ENCODE results near the gene CCDC57. TPM values are rescaled to one million over a fixed set of nuclear protein-coding genes. Genes with fewer than 3 reads are reported as not detected.

CCDC57 gene
- polyA plus RNA-seq, 1 donor (not counting 4 experiments of a cell fraction or from before 2014, with no cell fraction given), result 19.2 TPM

DNA sequence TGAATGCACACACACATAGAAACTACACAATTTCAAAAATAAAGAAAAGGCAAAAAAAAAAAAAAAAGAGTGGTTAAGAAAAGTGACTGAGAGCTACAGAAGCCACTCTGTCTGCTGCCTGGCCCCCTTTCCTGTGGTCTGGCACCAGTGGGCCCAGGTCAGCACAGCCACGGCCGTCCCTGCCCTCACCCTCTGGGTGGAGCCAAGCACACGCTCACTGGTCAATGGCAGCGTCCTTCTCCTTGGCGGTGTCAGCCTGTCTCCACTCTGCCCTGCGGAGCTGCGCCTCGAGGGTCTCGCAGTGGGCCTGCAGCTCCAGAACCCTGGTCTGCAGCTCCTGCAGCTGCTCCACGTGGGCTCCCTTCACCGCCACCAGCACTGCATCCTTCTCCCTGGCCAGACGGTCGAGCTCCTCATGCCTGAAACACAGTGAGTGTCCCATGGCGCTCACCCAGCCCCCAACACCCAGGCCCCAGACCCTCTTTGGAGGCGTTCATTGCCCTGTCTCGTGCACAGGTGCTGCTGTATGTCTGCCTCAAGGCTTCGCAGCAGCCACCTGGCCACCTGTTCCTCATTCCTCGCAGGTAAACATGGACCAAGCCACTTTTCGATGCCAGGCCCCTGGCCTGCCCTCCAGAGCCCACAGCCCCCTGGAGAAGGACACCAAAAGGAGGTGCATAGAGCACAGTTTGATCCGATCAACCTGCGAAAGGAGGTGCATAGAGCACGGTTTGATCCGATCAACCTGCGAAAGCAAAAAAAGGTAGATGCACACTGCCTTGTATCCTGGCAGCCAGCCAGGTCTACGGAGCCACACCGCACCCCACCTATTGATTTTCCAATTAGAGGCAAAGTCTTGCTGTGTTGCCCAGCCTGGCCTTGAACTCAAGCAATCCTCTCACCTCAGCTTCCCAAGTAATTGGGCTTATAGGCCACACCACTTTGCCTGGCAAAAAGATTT is 24.4 kb downstream of the CCDC57 start:
- TF ChIP-seq, protein P1, sequence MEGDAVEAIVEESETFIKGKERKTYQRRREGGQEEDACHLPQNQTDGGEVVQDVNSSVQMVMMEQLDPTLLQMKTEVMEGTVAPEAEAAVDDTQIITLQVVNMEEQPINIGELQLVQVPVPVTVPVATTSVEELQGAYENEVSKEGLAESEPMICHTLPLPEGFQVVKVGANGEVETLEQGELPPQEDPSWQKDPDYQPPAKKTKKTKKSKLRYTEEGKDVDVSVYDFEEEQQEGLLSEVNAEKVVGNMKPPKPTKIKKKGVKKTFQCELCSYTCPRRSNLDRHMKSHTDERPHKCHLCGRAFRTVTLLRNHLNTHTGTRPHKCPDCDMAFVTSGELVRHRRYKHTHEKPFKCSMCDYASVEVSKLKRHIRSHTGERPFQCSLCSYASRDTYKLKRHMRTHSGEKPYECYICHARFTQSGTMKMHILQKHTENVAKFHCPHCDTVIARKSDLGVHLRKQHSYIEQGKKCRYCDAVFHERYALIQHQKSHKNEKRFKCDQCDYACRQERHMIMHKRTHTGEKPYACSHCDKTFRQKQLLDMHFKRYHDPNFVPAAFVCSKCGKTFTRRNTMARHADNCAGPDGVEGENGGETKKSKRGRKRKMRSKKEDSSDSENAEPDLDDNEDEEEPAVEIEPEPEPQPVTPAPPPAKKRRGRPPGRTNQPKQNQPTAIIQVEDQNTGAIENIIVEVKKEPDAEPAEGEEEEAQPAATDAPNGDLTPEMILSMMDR (optimal IDR thresholded peaks at IDR 0.05 in 1 of 3, IDR thresholded peaks at IDR 0.05 in 1 of 3, conservative IDR thresholded peaks at IDR 0.05 in 1 of 3; ENCODE audit: extremely low read depth in 1 of 3, insufficient read depth in 2 of 3, low read length in 3 of 3), result no peak
- TF ChIP-seq EZH2 (IDR thresholded peaks at IDR 0.05; ENCODE audit: low read length), result no peak
- H2AFZ ChIP-seq (ENCODE audit: control insufficient read depth, low read length), result no peak overlapping the region
- H3K9me3 ChIP-seq (ENCODE audit: control insufficient read depth, low read depth, low read length), result no peaks in the 10 kb centered on the region
- H3K4me2 ChIP-seq (ENCODE audit: control insufficient read depth, extremely low read depth, insufficient read depth, low read depth, low read length), result no peak overlapping the region
- H3K4me1 ChIP-seq (ENCODE audit: control insufficient read depth, extremely low read depth, insufficient read depth, low read length), result no peaks in the 10 kb centered on the region
- no peak overlapping the region for H3K9ac ChIP-seq (ENCODE audit: control insufficient read depth, extremely low read depth, insufficient read depth, low read length)
- no peaks in the 10 kb centered on the region for H3K79me2 ChIP-seq (ENCODE audit: control insufficient read depth, insufficient read depth, low read length)
- H3K36me3 ChIP-seq (ENCODE audit: control insufficient read depth in 2 of 2, extremely low read depth in 1 of 2, insufficient read depth in 2 of 2, low read length in 2 of 2), result peaks cover 4 to 28% of the 10 kb centered on the region in 2 experiments
- dilution Hi-C loops (cut with MboI; ENCODE audit: extremely low pct_ligation_motif_present, low sequenced_read_pairs), result no loop called here
- no peak overlapping the region for H3K27ac ChIP-seq (ENCODE audit: control insufficient read depth, insufficient read depth, low read length)
- no peaks in the 10 kb centered on the region for H3K27me3 ChIP-seq (ENCODE audit: control insufficient read depth, extremely low read depth, insufficient read depth, low read length)
- FAIRE-seq (no peak), DNase-seq (ENCODE audit: low read depth, low spot score) (no peak)
- H4K20me1 ChIP-seq (ENCODE audit: control insufficient read depth, extremely low read depth, insufficient read depth, low read length), result no peaks in the 10 kb centered on the region
- H3K9me1 ChIP-seq (ENCODE audit: control insufficient read depth, extremely low read depth, insufficient read depth, low read length), result peaks cover 3% of the 10 kb centered on the region
- no peak overlapping the region for H3K4me3 ChIP-seq (ENCODE audit: control insufficient read depth in 2 of 3, extremely low read depth in 1 of 3, insufficient read depth in 2 of 3, low read depth in 1 of 3, low read length in 3 of 3)

DNA sequence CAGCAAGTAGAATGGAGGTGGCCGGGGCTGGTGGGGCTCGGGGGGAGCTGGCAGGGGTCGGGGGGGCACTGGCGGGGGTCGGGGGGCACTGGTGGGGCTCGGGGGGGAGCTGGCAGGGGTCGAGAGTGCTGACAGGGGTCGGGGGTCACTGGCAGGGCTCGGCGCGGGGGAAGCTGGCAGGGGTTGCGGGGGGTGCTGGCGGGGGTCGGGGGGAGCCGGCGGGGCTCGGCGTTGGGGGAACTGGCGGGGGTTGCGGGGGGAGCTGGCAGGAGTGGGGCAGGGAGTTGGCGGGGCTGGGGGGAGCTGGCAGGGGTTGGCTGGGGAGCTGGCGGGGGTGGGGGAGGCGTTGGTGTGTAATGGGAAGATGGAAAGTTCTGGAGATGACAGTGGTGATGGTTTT is 25.1 kb downstream of the CCDC57 start:
- TF ChIP-seq, protein P1 (optimal IDR thresholded peaks at IDR 0.05 in 1 of 3, IDR thresholded peaks at IDR 0.05 in 1 of 3, conservative IDR thresholded peaks at IDR 0.05 in 1 of 3; ENCODE audit: extremely low read depth in 1 of 3, insufficient read depth in 2 of 3, low read length in 3 of 3), result no peak
- TF ChIP-seq EZH2 (IDR thresholded peaks at IDR 0.05; ENCODE audit: low read length), result no peak
- peaks cover 3 to 29% of the 10 kb centered on the region in 2 experiments for H3K36me3 ChIP-seq (ENCODE audit: control insufficient read depth in 2 of 2, extremely low read depth in 1 of 2, insufficient read depth in 2 of 2, low read length in 2 of 2)
- no peak overlapping the region for H3K9ac ChIP-seq (ENCODE audit: control insufficient read depth, extremely low read depth, insufficient read depth, low read length)
- H3K4me3 ChIP-seq (ENCODE audit: control insufficient read depth in 2 of 3, extremely low read depth in 1 of 3, insufficient read depth in 2 of 3, low read depth in 1 of 3, low read length in 3 of 3), result no peak overlapping the region
- H2AFZ ChIP-seq (ENCODE audit: control insufficient read depth, low read length), result no peak overlapping the region
- H3K27me3 ChIP-seq (ENCODE audit: control insufficient read depth, extremely low read depth, insufficient read depth, low read length), result no peaks in the 10 kb centered on the region
- H3K9me1 ChIP-seq (ENCODE audit: control insufficient read depth, extremely low read depth, insufficient read depth, low read length), result peaks cover 3% of the 10 kb centered on the region
- H3K4me2 ChIP-seq (ENCODE audit: control insufficient read depth, extremely low read depth, insufficient read depth, low read depth, low read length), result no peak overlapping the region
- dilution Hi-C loops (cut with MboI; ENCODE audit: extremely low pct_ligation_motif_present, low sequenced_read_pairs), result no loop called here
- no peak overlapping the region for H3K27ac ChIP-seq (ENCODE audit: control insufficient read depth, insufficient read depth, low read length)
- no peaks in the 10 kb centered on the region for H3K79me2 ChIP-seq (ENCODE audit: control insufficient read depth, insufficient read depth, low read length)
- DNase-seq (ENCODE audit: low read depth, low spot score) (no peak), FAIRE-seq (no peak)
- no peaks in the 10 kb centered on the region for H4K20me1 ChIP-seq (ENCODE audit: control insufficient read depth, extremely low read depth, insufficient read depth, low read length)
- H3K4me1 ChIP-seq (ENCODE audit: control insufficient read depth, extremely low read depth, insufficient read depth, low read length), result no peaks in the 10 kb centered on the region
- no peaks in the 10 kb centered on the region for H3K9me3 ChIP-seq (ENCODE audit: control insufficient read depth, low read depth, low read length)

Measured in keratinocyte (primary cell).